ENCODE measurements around the gene FCGBP.
A peak's percentile ranks its signal among the peaks of the same experiment; 100 is the strongest.

Gene FCGBP

DNA sequence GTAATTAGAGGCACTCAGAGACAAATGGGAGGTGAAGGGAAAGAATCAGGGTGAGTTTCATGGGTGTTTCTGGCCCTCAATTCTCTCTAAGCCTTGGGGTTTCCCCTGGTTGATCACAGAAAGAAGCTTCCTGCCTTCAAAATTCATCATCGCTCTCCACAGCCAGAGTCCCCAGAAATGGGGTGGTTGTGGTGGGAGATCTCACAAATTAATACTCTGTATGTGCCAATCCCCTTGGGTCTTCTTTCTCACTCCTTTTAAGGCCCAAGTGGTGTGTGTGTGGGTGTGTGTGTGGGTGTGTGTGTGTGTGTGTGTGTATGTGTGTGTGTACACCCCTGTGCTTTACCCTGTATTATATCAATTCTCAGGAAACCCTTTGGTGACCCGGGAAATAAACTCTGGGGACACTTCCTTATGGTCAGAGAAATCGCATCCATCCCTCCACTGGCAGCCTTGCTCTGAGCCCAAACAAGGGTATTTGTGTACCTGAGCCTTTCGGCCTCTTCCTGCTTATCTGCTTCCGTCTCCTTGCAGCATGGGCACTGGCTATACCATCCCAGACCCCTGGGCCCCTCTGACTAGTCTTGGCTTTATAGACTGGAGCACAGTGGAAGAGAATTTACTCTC is 2.8 kb upstream of the FCGBP start:
- Mint-ChIP-seq H3K27me3 (no peaks in the 10 kb centered on the region), H3K9me3 (ENCODE audit: low read depth) (peaks cover 7% of the 10 kb centered on the region), H3K27ac (peak overlapping the region; percentile 95), H3K36me3 (peaks cover 2% of the 10 kb centered on the region), H3K4me3 (peak overlapping the region; percentile 70), H3K4me1 (ENCODE audit: low read depth) (peaks cover 79% of the 10 kb centered on the region)

DNA sequence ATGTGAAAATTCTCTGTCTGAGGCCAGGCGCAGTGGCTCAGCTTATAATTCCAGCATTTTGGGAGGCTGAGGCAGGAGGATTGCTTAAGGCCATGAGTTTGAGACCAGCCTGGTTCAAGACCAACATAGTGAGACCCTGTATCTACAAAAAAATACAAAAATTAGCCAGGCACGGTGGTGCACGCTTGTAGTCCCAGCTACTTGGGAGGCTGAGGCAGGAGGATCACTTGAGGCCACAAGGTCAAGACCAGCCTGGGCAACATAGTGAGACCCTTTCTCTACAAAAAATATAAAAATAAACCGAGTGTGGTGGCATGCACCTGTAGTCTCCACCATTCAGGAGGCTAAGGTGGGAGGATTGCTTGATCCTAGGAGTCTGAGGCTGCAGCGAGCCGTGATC is 2.2 kb upstream of the FCGBP start:
- H3K9me3 Mint-ChIP-seq (ENCODE audit: low read depth), result peaks cover 7% of the 10 kb centered on the region
- H3K36me3 Mint-ChIP-seq, result peaks cover 2% of the 10 kb centered on the region
- H3K4me1 Mint-ChIP-seq (ENCODE audit: low read depth), result peaks cover 76% of the 10 kb centered on the region
- H3K4me3 Mint-ChIP-seq, result peak overlapping the region; percentile 70
- peak overlapping the region; percentile 95 for H3K27ac Mint-ChIP-seq
- no peaks in the 10 kb centered on the region for H3K27me3 Mint-ChIP-seq

DNA sequence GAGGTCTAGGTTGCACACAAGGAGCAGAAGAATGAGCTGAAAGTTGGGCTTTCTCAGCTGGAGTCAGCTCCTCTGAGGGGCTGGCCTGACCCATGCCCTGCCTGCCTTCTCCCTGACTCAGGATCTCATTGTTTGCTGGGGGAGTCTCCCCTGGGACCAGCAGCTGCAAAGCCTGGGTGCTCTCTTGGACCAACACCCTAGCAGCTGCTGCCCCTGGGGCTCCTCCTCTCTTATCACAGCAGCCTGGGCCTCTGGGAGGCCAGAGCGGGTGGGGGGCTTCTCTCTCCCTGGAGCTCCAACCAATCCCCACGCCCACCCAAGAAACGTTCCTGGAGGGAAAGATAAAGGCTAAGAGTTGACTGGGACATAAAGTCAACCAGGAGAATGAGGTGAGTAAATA is 1.6 kb upstream of the FCGBP start:
- H3K27me3 Mint-ChIP-seq, result no peaks in the 10 kb centered on the region
- H3K4me3 Mint-ChIP-seq, result peak overlapping the region; percentile 35
- H3K27ac Mint-ChIP-seq, result peak overlapping the region; percentile 95
- H3K4me1 Mint-ChIP-seq (ENCODE audit: low read depth), result peaks cover 74% of the 10 kb centered on the region
- peaks cover 4% of the 10 kb centered on the region for H3K36me3 Mint-ChIP-seq
- H3K9me3 Mint-ChIP-seq (ENCODE audit: low read depth), result peaks cover 7% of the 10 kb centered on the region

DNA sequence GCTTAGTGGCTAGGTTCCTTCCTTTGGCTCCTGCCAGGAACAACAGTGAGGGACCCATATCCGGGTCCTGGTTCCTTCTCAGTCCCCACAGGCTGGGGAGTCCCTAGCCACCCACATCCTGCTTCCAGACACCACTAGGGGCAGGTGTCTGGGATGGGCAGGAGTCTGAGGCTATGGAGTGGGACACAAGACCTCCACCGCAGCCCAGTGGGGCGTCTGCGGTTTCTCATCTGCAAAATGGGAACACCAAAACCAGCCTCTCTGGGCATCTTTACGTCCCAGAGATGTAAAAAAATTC is 879 bp upstream of the FCGBP start:
- Mint-ChIP-seq H3K36me3 (peaks cover 4% of the 10 kb centered on the region), H3K9me3 (ENCODE audit: low read depth) (peaks cover 7% of the 10 kb centered on the region), H3K4me3 (no peak overlapping the region), H3K27ac (peak overlapping the region; percentile 95), H3K27me3 (no peaks in the 10 kb centered on the region), H3K4me1 (ENCODE audit: low read depth) (peaks cover 69% of the 10 kb centered on the region)

DNA sequence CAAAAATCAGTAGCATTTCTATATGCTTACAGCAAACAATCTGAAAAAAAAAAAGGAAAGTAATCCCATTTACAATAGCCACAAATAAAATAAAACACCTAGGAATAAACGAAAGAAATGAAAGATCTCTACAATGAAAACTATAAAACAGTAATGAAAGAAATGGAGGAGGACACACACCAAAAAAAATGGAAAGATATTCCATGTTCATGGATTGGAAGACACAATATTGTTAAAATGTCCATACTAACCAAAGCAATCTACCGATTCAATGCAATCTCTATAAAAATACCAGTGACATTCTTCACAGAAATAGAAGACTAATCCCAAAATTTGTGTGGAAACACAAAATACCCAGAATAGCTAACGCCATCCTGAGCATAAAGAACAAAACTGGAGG is 4.7 kb downstream of the FCGBP start:
- Mint-ChIP-seq H3K4me1 (ENCODE audit: low read depth) (peaks cover 51% of the 10 kb centered on the region), H3K9me3 (ENCODE audit: low read depth) (no peaks in the 10 kb centered on the region), H3K27me3 (no peaks in the 10 kb centered on the region), H3K36me3 (peaks cover 12% of the 10 kb centered on the region), H3K27ac (peak overlapping the region; percentile 46), H3K4me3 (no peak overlapping the region)

DNA sequence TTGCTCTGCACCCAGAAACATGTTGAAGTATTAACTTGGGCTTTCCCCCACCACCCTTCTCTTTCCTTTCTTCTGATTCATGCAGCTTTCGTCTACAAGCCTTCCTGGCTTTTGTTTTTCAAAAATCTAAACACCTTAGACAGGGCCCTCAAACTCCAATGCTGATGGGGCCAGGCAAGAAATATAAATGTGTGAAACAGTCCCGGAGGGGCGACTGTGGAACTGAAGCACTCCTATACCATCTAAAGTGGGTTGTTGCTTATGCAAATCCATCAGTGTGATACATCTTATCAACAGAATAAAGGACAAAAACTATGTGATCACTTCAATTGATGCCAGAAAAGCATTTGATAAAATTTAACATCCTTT is 6.1 kb downstream of the FCGBP start:
- H3K27ac Mint-ChIP-seq, result peak overlapping the region; percentile 83
- peaks cover 12% of the 10 kb centered on the region for H3K36me3 Mint-ChIP-seq
- H3K4me1 Mint-ChIP-seq (ENCODE audit: low read depth), result peaks cover 40% of the 10 kb centered on the region
- H3K4me3 Mint-ChIP-seq, result no peak overlapping the region
- no peaks in the 10 kb centered on the region for H3K9me3 Mint-ChIP-seq (ENCODE audit: low read depth)
- no peaks in the 10 kb centered on the region for H3K27me3 Mint-ChIP-seq

DNA sequence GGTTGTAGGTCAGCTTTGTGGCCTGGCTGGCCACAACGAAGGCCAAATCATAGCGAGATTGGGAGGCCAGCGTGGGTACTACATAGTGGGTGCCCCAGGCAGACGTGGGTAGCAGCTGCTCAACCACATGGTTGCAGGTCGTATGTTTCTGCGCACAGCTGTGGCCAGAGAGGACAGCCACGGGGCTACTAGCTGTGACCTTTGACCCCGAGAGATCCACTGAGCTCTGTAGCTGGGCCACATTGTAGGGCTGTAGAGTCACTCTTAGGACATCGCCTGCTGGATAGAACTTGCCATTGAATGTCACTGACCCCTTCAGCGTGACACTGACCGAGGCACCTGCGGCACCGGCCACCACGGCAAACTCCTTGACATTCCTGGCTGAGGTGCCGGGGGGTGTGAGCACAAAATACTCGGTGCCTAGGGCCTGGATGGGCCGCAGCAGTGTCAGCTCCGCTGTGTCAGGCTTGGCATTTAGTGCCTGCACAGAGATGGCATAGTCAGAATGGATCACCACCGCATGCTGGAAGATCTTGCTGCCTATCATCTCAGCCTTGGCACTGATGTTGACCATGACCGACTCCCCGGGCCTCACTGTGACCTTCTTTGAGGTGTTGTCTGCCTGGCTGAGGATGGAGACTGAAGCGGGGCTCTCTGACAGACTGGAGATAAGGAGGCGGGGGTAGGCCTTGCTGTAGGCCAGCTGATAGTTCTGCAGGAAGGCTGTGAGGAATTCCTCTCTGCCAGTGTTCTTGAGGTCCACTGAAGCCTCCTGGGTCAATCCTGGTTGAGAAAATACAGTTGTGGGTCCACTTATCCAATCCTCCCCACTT is 6.7 kb downstream of the FCGBP start:
- H3K36me3 Mint-ChIP-seq, result peaks cover 15% of the 10 kb centered on the region
- peak overlapping the region; percentile 83 for H3K27ac Mint-ChIP-seq
- peaks cover 38% of the 10 kb centered on the region for H3K4me1 Mint-ChIP-seq (ENCODE audit: low read depth)

DNA sequence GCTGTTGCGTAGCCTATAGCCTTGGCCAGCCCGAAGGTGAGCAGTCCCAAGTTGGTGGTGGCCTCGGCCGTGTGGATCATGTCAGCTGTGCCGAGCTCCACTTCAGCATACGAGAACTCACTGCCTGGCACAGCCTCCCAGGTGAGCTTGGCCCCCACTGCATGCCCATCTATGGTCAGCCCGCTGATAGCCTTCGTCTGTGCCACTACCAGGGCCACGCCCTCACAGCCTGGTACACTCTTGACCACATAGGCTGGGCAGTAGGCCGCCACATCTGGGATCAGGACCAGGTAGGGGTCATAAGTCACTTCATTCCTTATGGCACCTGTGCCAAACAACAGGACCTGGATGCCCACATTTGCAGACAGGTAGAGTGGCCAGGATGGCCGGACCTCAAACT is 7.4 kb downstream of the FCGBP start:
- Mint-ChIP-seq H3K27me3 (no peaks in the 10 kb centered on the region), H3K4me3 (no peak overlapping the region), H3K4me1 (ENCODE audit: low read depth) (peaks cover 35% of the 10 kb centered on the region), H3K27ac (peak overlapping the region; percentile 46), H3K36me3 (peaks cover 15% of the 10 kb centered on the region), H3K9me3 (ENCODE audit: low read depth) (no peaks in the 10 kb centered on the region)

More for the DNA sequence above, 6.7 kb downstream of the FCGBP start:
- Mint-ChIP-seq H3K4me3 (no peak overlapping the region), H3K9me3 (ENCODE audit: low read depth) (no peaks in the 10 kb centered on the region), H3K27me3 (no peaks in the 10 kb centered on the region)

DNA sequence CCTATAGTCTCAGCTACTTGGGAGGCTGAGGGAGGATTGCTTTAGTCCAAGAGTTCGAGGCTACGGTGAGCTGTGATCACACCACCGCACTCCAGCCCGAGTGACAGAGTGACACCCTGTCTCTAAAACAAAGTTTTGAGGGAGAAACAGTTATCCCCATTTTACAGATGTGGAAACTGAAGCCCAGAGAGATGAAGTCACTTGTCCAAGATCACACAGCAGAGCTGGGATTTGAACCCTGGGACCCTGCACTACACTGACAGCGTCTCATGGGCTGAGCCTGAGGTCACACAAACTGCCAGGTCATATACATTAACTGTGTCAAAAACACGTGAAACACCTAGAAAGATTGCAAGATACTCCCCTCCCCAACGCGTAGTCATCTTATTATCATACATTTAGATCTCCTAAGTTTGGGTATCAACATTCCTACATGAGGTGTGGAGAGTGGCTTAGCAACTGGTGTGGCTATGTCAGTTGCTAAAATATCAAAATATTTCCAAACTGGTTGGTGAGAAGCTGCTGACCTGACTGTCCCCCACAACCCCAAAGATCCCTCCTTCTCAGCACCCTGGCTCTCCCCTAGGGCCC is 8.2 kb downstream of the FCGBP start:
- Mint-ChIP-seq H3K27me3 (no peaks in the 10 kb centered on the region), H3K4me3 (no peak overlapping the region), H3K4me1 (ENCODE audit: low read depth) (peaks cover 30% of the 10 kb centered on the region), H3K36me3 (peaks cover 13% of the 10 kb centered on the region), H3K9me3 (ENCODE audit: low read depth) (no peaks in the 10 kb centered on the region), H3K27ac (peak overlapping the region; percentile 50)

DNA sequence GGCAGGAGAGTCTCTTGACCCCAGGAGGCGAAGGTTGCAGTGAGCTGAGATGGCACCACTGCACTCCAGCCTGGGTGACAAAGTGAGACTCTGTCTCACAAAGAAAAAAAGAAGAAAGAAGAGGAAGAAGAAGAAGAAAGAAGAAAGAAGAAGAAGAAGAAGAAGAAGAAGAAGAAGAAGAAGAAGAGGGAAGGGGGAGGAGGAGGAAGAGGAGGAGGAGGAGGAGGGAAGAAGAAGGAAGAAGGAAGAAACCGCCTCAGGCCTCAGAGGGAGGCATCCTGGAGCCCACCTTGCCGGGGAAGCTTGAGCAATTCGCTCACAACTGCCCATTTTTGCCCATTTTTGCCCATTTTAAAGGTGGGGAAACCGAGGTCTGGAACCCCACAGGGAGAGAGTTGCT is 9.5 kb downstream of the FCGBP start:
- H3K36me3 Mint-ChIP-seq, result peaks cover 12% of the 10 kb centered on the region

DNA sequence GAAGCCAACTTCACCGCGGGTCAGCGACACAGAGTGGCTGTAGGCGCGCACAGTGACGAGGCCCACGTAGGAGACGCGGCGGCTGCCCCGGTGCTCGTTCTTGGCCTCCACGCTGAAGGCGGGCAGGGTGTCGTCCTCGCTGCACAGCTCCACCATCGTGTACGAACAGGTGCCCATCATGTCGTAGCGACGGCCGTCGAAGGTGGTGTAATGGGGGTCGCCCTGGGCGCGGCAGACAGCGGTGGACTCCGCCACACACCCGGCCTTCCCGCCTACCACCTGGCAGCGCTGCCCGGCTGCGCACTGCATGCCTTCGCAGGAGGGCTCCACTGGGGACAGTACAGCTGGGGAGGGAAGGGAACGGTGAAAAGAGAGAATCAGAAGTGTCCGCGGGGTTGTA is 10.0 kb downstream of the FCGBP start:
- Mint-ChIP-seq H3K27ac (no peak overlapping the region), H3K36me3 (peaks cover 10% of the 10 kb centered on the region), H3K4me3 (no peak overlapping the region)

More for the DNA sequence above, 9.5 kb downstream of the FCGBP start:
- no peak overlapping the region for H3K4me3 Mint-ChIP-seq
- H3K27ac Mint-ChIP-seq, result no peak overlapping the region
- no peaks in the 10 kb centered on the region for H3K9me3 Mint-ChIP-seq (ENCODE audit: low read depth)
- no peaks in the 10 kb centered on the region for H3K27me3 Mint-ChIP-seq
- peaks cover 24% of the 10 kb centered on the region for H3K4me1 Mint-ChIP-seq (ENCODE audit: low read depth)

DNA sequence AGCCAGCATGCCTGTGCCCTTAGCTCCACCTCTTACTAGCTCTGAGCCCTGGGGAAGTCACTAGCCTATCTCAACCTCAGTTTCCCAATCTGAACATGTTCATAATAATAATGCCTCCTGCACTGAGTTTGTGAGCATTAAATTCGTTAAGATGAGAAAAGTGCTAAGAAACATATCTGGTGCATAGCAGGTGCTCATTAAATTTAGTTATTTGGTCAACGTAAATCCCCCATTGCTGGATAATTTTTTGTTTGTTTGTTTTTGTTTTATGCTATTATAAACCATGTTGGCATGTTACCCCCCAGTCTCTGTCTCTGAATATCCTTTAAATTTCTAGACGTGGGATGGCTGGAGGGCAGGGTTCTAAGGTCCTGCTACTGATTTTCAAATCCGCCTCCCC is 10.6 kb downstream of the FCGBP start:
- Mint-ChIP-seq H3K27ac (no peak overlapping the region), H3K4me3 (no peak overlapping the region), H3K9me3 (ENCODE audit: low read depth) (no peaks in the 10 kb centered on the region), H3K36me3 (peaks cover 13% of the 10 kb centered on the region), H3K4me1 (ENCODE audit: low read depth) (peaks cover 22% of the 10 kb centered on the region), H3K27me3 (no peaks in the 10 kb centered on the region)

More for the DNA sequence above, 10.0 kb downstream of the FCGBP start:
- Mint-ChIP-seq H3K27me3 (no peaks in the 10 kb centered on the region), H3K9me3 (ENCODE audit: low read depth) (no peaks in the 10 kb centered on the region), H3K4me1 (ENCODE audit: low read depth) (peaks cover 21% of the 10 kb centered on the region)

DNA sequence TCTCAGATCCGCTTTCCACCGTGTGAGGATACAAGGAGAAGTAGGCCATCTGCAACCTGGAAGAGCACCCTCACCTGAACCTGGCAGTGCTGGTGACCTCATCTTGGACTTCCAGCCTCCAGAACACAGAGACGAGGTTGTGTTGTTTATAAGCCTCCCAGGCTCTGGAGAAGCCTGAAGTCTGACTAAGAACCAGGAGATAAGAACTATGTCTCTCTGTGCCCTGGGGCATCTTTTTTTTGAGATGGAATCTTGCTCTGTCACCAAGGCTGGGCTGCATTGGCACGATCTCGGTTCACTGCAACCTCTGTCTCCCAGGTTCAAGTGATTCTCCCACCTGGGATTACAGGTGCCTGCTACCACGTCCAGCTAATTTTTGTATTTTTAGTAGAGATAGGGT is 14.5 kb downstream of the FCGBP start:
- Mint-ChIP-seq H3K36me3 (peaks cover 12% of the 10 kb centered on the region), H3K9me3 (ENCODE audit: low read depth) (no peaks in the 10 kb centered on the region), H3K27ac (no peak overlapping the region)

DNA sequence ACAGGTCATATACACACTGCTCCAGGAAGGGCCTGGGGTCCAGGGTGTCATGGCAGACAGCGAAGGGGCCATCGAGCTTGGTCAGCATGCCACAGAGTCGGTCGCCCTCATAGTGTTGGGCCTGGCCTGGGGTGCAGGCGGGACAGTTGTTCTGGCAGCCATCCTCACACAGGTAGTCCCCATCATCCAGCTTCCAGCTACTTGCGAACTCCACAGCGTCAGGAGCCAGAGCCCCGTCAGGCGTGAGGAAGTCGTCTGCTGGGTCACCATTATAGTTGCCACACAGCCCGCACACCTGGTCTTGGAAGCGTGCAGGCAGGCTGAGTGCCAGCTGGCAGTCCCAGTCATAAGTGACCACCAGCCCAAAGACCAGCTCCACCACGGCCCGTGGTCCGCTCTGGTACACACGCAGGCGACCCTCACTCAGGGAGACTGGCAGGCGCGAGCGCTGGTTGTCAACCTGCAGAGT is 16.2 kb downstream of the FCGBP start:
- Mint-ChIP-seq H3K4me3 (no peak overlapping the region), H3K27ac (no peak overlapping the region), H3K4me1 (ENCODE audit: low read depth) (peaks cover 22% of the 10 kb centered on the region), H3K27me3 (no peaks in the 10 kb centered on the region), H3K9me3 (ENCODE audit: low read depth) (no peaks in the 10 kb centered on the region), H3K36me3 (peaks cover 16% of the 10 kb centered on the region)

More for the DNA sequence above, 14.5 kb downstream of the FCGBP start:
- Mint-ChIP-seq H3K4me1 (ENCODE audit: low read depth) (peaks cover 21% of the 10 kb centered on the region), H3K27me3 (no peaks in the 10 kb centered on the region), H3K4me3 (no peak overlapping the region)

DNA sequence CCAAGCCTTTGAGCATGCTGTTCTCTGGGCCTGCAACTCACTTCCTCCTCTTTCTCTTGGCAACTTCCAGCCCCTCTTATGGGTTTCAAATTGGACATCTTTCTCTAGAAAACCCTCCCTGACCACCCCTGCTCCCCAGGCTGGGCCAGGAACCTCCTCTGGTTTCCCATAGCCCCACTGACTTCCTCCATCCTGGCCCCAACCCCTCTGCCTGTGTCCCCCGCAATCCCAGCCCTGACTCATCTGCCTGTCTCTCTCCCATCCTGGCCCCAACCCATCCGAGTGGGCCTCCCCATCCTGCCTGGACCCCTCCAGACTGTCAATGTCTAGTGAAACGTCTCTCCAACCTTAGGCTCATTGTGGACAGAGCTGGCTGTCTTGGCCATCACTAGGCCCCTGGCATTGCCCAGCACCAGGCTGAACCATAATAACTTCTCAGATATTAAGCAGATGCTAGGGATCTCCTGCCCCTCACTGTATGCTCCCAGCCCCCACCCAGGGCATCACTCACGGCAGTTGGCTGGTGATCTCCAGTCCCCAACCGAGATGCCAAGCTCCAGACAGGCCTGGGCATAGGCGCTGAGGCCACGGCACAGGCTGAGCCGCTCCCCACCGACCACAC is 16.8 kb downstream of the FCGBP start:
- peaks cover 23% of the 10 kb centered on the region for H3K4me1 Mint-ChIP-seq (ENCODE audit: low read depth)
- peaks cover 12% of the 10 kb centered on the region for H3K36me3 Mint-ChIP-seq
- no peak overlapping the region for H3K4me3 Mint-ChIP-seq
- no peaks in the 10 kb centered on the region for H3K9me3 Mint-ChIP-seq (ENCODE audit: low read depth)
- no peaks in the 10 kb centered on the region for H3K27me3 Mint-ChIP-seq
- peak overlapping the region; percentile 22 for H3K27ac Mint-ChIP-seq
